KBM-7 (cell line): ENCODE results near the gene MUSTN1.

ENCODE experiments used
- DNase-seq: peaks from one replicate; pipeline ENCODE4 v3.0.0-alpha.2; 2015
- in situ Hi-C: fragments of 300-500 bp; cut with MboI; formaldehyde crosslinking; loops from 2 replicates; pipeline ENCODE4 v1.14.3; 2020; ENCODE audit warnings: low sequenced_read_pairs, low pct_unique_long_range_greater_than_20kb, mixed read lengths

Gene MUSTN1

GRCh38 chr3:52856666-52857065, 21.8 kb upstream of the MUSTN1 start:
- DNase-seq: no peak
- in situ Hi-C loops: no loop called here

- in situ Hi-C loops: no loop called here
- no peak for DNase-seq
Observed at GRCh38 chr3:52854013-52854412, 19.2 kb upstream of the MUSTN1 start.

- DNase-seq: no peak
- in situ Hi-C loops: no loop called here
Observed at GRCh38 chr3:52852419-52852818, 17.6 kb upstream of the MUSTN1 start.

- in situ Hi-C loops: no loop called here
- DNase-seq: peak; percentile 79
Observed at GRCh38 chr3:52851348-52851747, 16.5 kb upstream of the MUSTN1 start.

- DNase-seq: no peak
- in situ Hi-C loops: no loop called here
Observed at GRCh38 chr3:52849656-52850055, 14.8 kb upstream of the MUSTN1 start.

- DNase-seq: no peak
- in situ Hi-C loops: no loop called here
Observed at GRCh38 chr3:52848617-52849016, 13.8 kb upstream of the MUSTN1 start.

GRCh38 chr3:52847726-52848125, 12.9 kb upstream of the MUSTN1 start:
- DNase-seq: no peak
- in situ Hi-C loops: no loop called here

GRCh38 chr3:52847241-52847640, 12.4 kb upstream of the MUSTN1 start:
- in situ Hi-C loops: no loop called here
- DNase-seq: no peak

GRCh38 chr3:52846432-52846965, 11.7 kb upstream of the MUSTN1 start:
- in situ Hi-C loops: no loop called here

GRCh38 chr3:52845691-52846431, 11.0 kb upstream of the MUSTN1 start:
- in situ Hi-C loops: no loop called here
- no peak for DNase-seq

More at GRCh38 chr3:52846432-52846965, 11.7 kb upstream of the MUSTN1 start:
- DNase-seq: no peak

- in situ Hi-C loops: no loop called here
- no peak for DNase-seq
Observed at GRCh38 chr3:52845157-52845556, 10.3 kb upstream of the MUSTN1 start.

- in situ Hi-C loops: no loop called here
- no peak for DNase-seq
Observed at GRCh38 chr3:52844290-52844975, 9.6 kb upstream of the MUSTN1 start.

GRCh38 chr3:52843881-52844280, 9.1 kb upstream of the MUSTN1 start:
- in situ Hi-C loops: no loop called here
- no peak for DNase-seq

- in situ Hi-C loops: no loop called here
- DNase-seq: no peak
Observed at GRCh38 chr3:52843108-52843865, 8.5 kb upstream of the MUSTN1 start.

GRCh38 chr3:52842424-52842823, 7.6 kb upstream of the MUSTN1 start:
- in situ Hi-C loops: no loop called here
- DNase-seq: no peak

- DNase-seq: no peak
- in situ Hi-C loops: no loop called here
Observed at GRCh38 chr3:52841981-52842340, 7.1 kb upstream of the MUSTN1 start.

GRCh38 chr3:52841211-52841980, 6.6 kb upstream of the MUSTN1 start:
- DNase-seq: no peak
- in situ Hi-C loops: no loop called here

- no peak for DNase-seq
- in situ Hi-C loops: no loop called here
Observed at GRCh38 chr3:52839892-52840545, 5.2 kb upstream of the MUSTN1 start.

GRCh38 chr3:52839268-52839575, 4.4 kb upstream of the MUSTN1 start:
- DNase-seq: no peak
- in situ Hi-C loops: no loop called here
